ENCODE results near the gene GLRA1. TPM values are rescaled to one million over a fixed set of nuclear protein-coding genes. Genes with fewer than 3 reads are reported as not detected.

GLRA1 gene
- total RNA-seq, 1 experiment from 2014 or later = not detected

GRCh38 chr5:151949701-151950308, 25.2 kb upstream of the GLRA1 start:
- DNase-seq (ENCODE audit: unreplicated experiment) = no peak
- TF ChIP-seq CTCF (IDR thresholded peaks at IDR 0.05; ENCODE audit: unreplicated experiment) = no peak
- ChIA-PET CTCF (interaction anchor here (0.6 to 3.1 kb wide), 2 partner anchors 9 to 194 kb away, joined by 3 to 13 read pairs; no protein-coding TSS in a partner anchor), POLR2A (no interaction called here)
- Mint-ChIP-seq H3K9me3 (ENCODE audit: unreplicated experiment) (no peaks in the 10 kb centered on the region), H3K36me3 (ENCODE audit: insufficient read depth, unreplicated experiment) (no peaks in the 10 kb centered on the region), H3K27me3 (ENCODE audit: insufficient read depth, unreplicated experiment) (no peaks in the 10 kb centered on the region), H3K27ac (ENCODE audit: low read depth, unreplicated experiment) (no peak overlapping the region), H3K4me3 (ENCODE audit: unreplicated experiment) (no peak overlapping the region), H3K4me1 (ENCODE audit: insufficient read depth, unreplicated experiment) (no peaks in the 10 kb centered on the region)
- intact Hi-C loops (cut with micrococcal nuclease) = no loop called here
- BruUV-seq (replicated peaks) = no TSS peak

DNA sequence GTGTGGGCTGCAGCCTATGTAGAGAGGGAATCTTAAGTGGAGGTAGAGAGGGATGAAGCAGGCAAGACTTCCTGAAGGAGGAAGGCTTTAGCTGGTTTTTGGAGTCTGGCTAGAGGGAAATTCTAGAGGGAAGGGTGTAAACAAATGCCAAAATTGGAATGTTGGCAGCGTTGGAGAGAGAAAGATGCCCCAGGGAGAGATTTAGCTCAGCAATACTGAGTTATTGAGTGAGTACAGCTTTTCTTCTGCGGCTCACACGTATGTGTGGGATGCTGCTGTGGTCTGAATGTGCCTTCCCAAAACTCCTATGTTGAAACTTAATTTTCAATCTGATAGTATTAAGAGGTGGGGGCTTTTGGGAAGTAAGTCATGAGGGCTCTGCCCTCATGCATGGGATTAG, 24.5 kb upstream of the GLRA1 start:
- no TSS peak for BruUV-seq (replicated peaks)
- Mint-ChIP-seq H3K9me3 (ENCODE audit: unreplicated experiment) (no peaks in the 10 kb centered on the region), H3K27me3 (ENCODE audit: insufficient read depth, unreplicated experiment) (no peaks in the 10 kb centered on the region), H3K36me3 (ENCODE audit: insufficient read depth, unreplicated experiment) (no peaks in the 10 kb centered on the region), H3K27ac (ENCODE audit: low read depth, unreplicated experiment) (no peak overlapping the region), H3K4me1 (ENCODE audit: insufficient read depth, unreplicated experiment) (no peaks in the 10 kb centered on the region), H3K4me3 (ENCODE audit: unreplicated experiment) (no peak overlapping the region)
- no peak for TF ChIP-seq CTCF (IDR thresholded peaks at IDR 0.05; ENCODE audit: unreplicated experiment)
- no peak for DNase-seq (ENCODE audit: unreplicated experiment)
- intact Hi-C loops (cut with micrococcal nuclease) = no loop called here
- POLR2A ChIA-PET = no interaction called here
- CTCF ChIA-PET = interaction anchor here (1.1 kb wide), 1 partner anchor 194 kb away, joined by 6 read pairs; no protein-coding TSS in a partner anchor

GRCh38 chr5:151947931-151948608, 23.4 kb upstream of the GLRA1 start:
- POLR2A ChIA-PET = interaction anchor here (0.6 kb wide), 1 partner anchor 43 kb away, joined by 3 read pairs; no protein-coding TSS in a partner anchor
- Mint-ChIP-seq H3K27me3 (ENCODE audit: insufficient read depth, unreplicated experiment) (no peaks in the 10 kb centered on the region), H3K4me3 (ENCODE audit: unreplicated experiment) (no peak overlapping the region), H3K27ac (ENCODE audit: low read depth, unreplicated experiment) (no peak overlapping the region), H3K4me1 (ENCODE audit: insufficient read depth, unreplicated experiment) (no peaks in the 10 kb centered on the region), H3K36me3 (ENCODE audit: insufficient read depth, unreplicated experiment) (no peaks in the 10 kb centered on the region), H3K9me3 (ENCODE audit: unreplicated experiment) (no peaks in the 10 kb centered on the region)
- CTCF ChIA-PET = interaction anchor here (0.6 to 1.1 kb wide), 4 partner anchors 15 to 195 kb away, joined by 3 to 6 read pairs (median 4); no protein-coding TSS in a partner anchor
- no peak for TF ChIP-seq CTCF (IDR thresholded peaks at IDR 0.05; ENCODE audit: unreplicated experiment)
- no peak for DNase-seq (ENCODE audit: unreplicated experiment)
- intact Hi-C loops (cut with micrococcal nuclease) = no loop called here
- no TSS peak for BruUV-seq (replicated peaks)

GRCh38 chr5:151937851-151938250, 13.2 kb upstream of the GLRA1 start:
- ChIA-PET CTCF (interaction anchor here (0.6 to 1.2 kb wide), 2 partner anchors 8 to 113 kb away, joined by 4 read pairs; no protein-coding TSS in a partner anchor), POLR2A (no interaction called here)
- Mint-ChIP-seq H3K36me3 (ENCODE audit: insufficient read depth, unreplicated experiment) (no peaks in the 10 kb centered on the region), H3K4me3 (ENCODE audit: unreplicated experiment) (no peak overlapping the region), H3K27me3 (ENCODE audit: insufficient read depth, unreplicated experiment) (peaks cover 17% of the 10 kb centered on the region), H3K4me1 (ENCODE audit: insufficient read depth, unreplicated experiment) (no peaks in the 10 kb centered on the region), H3K9me3 (ENCODE audit: unreplicated experiment) (peaks cover 12% of the 10 kb centered on the region), H3K27ac (ENCODE audit: low read depth, unreplicated experiment) (no peak overlapping the region)
- no peak for TF ChIP-seq CTCF (IDR thresholded peaks at IDR 0.05; ENCODE audit: unreplicated experiment)
- intact Hi-C loops (cut with micrococcal nuclease) = no loop called here
- BruUV-seq (replicated peaks) = no TSS peak
- no peak for DNase-seq (ENCODE audit: unreplicated experiment)
